BLaER1 treated with 17β-estradiol and CSF1 and Interleukin-3, amounts not matched to agents 10 nM and 100 nM (cell line): ENCODE results near the gene MAD1L1.
A peak's percentile ranks its signal among the peaks of the same experiment; 100 is the strongest.

Source experiments
- H3K27ac ChIP-seq, 11 experiments: shearing (Covaris generic); formaldehyde crosslinking; 2 replicates each; pipeline ENCODE4 v1.8.1; 2022
- H3K27me3 ChIP-seq, 11 experiments: shearing (Covaris generic); formaldehyde crosslinking; 2 replicates each; pipeline ENCODE4 v1.8.1; 2022
- H3K36me3 ChIP-seq, 11 experiments: shearing (Covaris generic); formaldehyde crosslinking; 2 replicates each; pipeline ENCODE4 v1.8.1; 2022
- H3K4me1 ChIP-seq, 10 experiments: shearing (Covaris generic); formaldehyde crosslinking; 2 replicates each; pipeline ENCODE4 v1.8.1; 2022
- H3K4me2 ChIP-seq, 11 experiments: shearing (Covaris generic); formaldehyde crosslinking; 2 replicates each; pipeline ENCODE4 v1.8.1; 2022
- H3K4me3 ChIP-seq, 10 experiments: shearing (Covaris generic); formaldehyde crosslinking; 2 replicates each; pipeline ENCODE4 v1.8.1; 2022
- H3K9ac ChIP-seq, 11 experiments: shearing (Covaris generic); formaldehyde crosslinking; 2 replicates each; pipeline ENCODE4 v1.8.1; 2022
- H3K9me3 ChIP-seq, 11 experiments: shearing (Covaris generic); formaldehyde crosslinking; replicated peaks in 1 of 11; 2 replicates each; pipeline ENCODE4 v1.8.1; 2022
- H4K20me1 ChIP-seq, 11 experiments: shearing (Covaris generic); formaldehyde crosslinking; 2 replicates each; pipeline ENCODE4 v1.8.1; 2022
- Cebpa-rat ChIP-seq, 11 experiments: shearing (Covaris generic); IDR thresholded peaks; 2 replicates each; pipeline ENCODE4 v1.8.1; 2022

The MAD1L1 gene

DNA sequence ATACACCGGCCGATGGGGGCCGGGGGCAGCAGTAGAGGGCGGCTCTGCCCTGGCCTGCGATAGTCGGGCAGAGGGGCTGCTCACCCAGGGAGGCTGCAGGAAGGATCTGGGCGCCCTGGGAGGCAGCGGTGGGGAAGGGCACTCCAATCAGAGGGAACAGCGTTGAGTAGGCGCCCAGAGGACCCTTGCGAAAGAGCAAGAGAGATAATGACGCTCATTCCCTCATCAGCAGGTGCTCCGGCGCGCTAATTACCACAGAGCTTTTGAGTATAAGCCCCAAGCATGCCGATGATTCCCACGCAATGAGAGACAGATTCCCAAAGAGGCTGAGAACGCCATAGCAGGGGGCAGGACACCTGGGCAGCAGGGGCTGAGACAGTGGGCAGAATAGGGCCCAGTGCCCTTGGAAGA lies 215.3 kb downstream of the MAD1L1 start:
- Histone ChIP-seq H3K9me3 (no peaks in the 10 kb centered on the region), H3K36me3 (peaks cover 8 to 42% (median 32%) of the 10 kb centered on the region in 11 experiments; a peak in 20 of 22 replicates), H3K4me3 (no peak overlapping the region), H3K9ac (no peak overlapping the region), H3K4me1 (peaks cover 43 to 76% (median 61%) of the 10 kb centered on the region in 10 experiments), H3K27me3 (peaks cover 0 to 15% (median 0%) of the 10 kb centered on the region in 11 experiments; a peak in 6 of 22 replicates), H3K4me2 (peak overlapping the region in 10 of 11 experiments; percentile 89 to 99 (median 96); a peak in 15 of 22 replicates), H3K27ac (no peak overlapping the region), H4K20me1 (peaks cover 79 to 100% (median 97%) of the 10 kb centered on the region in 11 experiments; a peak in 21 of 22 replicates)
- TF ChIP-seq Cebpa-rat (IDR thresholded peaks at IDR 0.05): no peak

DNA sequence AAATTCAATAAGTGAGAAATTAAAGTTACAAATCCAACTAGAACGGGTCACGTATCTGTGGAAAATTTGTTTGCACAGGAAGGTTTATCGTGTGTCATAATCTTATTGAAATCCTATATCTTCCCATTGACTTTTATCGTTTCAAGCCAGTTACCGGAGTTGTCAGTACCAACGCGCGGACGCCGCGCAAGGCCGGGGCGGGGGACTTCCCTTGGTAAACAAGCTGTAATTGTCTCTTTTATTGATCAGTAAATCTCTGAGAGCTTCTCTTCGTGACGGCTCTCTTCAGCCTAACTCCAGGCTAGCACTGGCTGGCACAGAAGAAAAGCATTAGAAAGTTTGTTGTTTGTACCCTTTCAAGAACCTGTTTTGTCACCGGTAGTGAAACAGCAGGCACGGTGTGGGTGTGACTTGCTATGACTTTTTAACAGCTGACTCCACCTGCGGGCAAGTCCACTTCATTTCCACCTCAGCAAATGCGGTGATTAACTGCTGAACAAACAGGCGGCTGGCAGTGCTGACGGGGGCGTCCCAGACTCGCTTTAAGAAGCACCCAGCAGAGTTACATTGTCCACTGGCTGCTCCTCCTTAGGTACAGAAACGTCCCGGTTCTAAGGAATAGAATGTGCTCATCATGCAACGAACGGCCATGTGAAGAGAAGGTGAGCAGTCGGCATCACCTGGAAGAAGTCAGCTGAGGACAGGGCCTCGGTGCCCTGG lies 215.8 kb downstream of the MAD1L1 start:
- Histone ChIP-seq H3K9me3 (no peaks in the 10 kb centered on the region), H4K20me1 (peaks cover 82 to 100% (median 98%) of the 10 kb centered on the region in 11 experiments; a peak in 21 of 22 replicates), H3K4me3 (no peak overlapping the region), H3K4me2 (peak overlapping the region in 4 of 11 experiments; percentile 89 to 99 (median 96); a peak in 3 of 22 replicates), H3K27me3 (peaks cover 0 to 18% (median under 1%) of the 10 kb centered on the region in 11 experiments; a peak in 11 of 22 replicates), H3K4me1 (peaks cover 43 to 77% (median 64%) of the 10 kb centered on the region in 10 experiments), H3K36me3 (peaks cover 8 to 47% (median 34%) of the 10 kb centered on the region in 11 experiments; a peak in 20 of 22 replicates), H3K9ac (no peak overlapping the region), H3K27ac (no peak overlapping the region)
- TF ChIP-seq Cebpa-rat (IDR thresholded peaks at IDR 0.05): no peak

DNA sequence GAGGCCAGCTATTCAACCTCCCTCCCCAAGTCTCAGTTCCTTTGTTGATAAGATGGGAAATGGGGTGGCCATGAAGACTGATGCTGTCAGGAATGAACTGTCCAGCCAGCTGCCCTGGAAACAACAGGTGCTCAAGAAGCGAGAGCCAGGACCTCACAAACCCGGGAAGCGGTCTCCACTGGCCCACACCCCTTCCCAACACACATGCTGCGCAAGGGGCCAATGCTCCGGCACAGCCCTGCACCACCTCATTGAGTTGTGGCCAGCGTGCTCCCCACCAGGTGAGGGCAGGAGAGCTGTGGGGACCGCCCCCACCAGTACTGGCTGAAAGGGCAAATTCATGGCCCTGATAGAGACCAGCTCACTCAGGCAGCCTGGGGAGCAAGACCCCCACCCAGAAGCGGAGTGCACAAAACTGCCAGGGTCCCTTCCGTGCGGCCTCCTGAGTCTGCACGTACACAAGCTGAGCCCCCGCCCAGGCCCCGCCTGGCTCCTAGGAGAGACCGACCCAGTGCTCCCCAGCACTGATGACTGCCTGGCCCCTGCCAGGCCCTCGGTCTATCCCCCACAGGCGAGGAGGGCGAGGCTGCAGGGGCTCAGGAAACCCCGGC lies 216.6 kb downstream of the MAD1L1 start:
- H3K36me3 ChIP-seq: peaks cover 8 to 54% (median 37%) of the 10 kb centered on the region in 11 experiments; a peak in 20 of 22 replicates

DNA sequence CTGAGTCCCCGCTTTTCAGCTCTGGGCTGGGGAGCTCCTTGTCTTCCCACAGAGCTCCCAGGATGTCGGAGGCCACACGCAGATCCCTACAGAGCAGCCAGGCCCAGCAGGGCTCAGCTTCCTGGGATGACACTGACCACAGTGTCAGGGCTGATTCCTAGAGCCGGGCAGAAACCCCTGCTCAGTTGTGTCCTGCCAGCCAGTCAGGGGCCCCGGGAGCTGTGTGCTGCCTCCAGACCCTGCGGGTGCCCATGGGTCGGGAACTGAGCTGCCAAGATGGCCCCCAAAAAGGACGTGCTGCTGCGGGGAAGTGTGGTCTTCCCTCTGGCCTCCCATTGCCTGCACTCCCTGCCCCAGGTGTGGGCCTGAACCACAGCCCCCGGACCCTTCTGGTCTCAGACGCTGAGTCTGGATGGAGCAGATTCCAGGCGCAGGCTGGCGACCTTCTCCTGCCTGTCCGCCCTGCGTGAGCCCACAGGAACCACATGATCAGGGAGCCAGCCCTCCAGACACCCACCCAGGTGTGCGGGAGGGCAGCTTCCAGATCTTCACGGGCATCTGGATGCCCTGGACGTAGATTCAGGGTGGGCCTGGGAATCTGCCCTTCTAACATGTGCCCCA lies 217.4 kb downstream of the MAD1L1 start:
- Histone ChIP-seq H3K4me2 (no peak overlapping the region), H3K36me3 (peaks cover 8 to 54% (median 38%) of the 10 kb centered on the region in 11 experiments; a peak in 20 of 22 replicates), H4K20me1 (peaks cover 87 to 100% (median 99%) of the 10 kb centered on the region in 11 experiments), H3K9me3 (no peaks in the 10 kb centered on the region), H3K4me3 (no peak overlapping the region), H3K9ac (no peak overlapping the region), H3K27ac (no peak overlapping the region), H3K4me1 (peaks cover 35 to 77% (median 65%) of the 10 kb centered on the region in 10 experiments), H3K27me3 (peaks cover 0 to 33% (median 16%) of the 10 kb centered on the region in 11 experiments; a peak in 21 of 22 replicates)
- no peak for TF ChIP-seq Cebpa-rat (IDR thresholded peaks at IDR 0.05)

More for the DNA sequence above, 216.6 kb downstream of the MAD1L1 start:
- no peak overlapping the region for H3K4me3 ChIP-seq
- no peak overlapping the region for H3K9ac ChIP-seq
- peaks cover 39 to 77% (median 65%) of the 10 kb centered on the region in 10 experiments for H3K4me1 ChIP-seq
- no peaks in the 10 kb centered on the region for H3K9me3 ChIP-seq
- H3K27ac ChIP-seq: no peak overlapping the region
- peaks cover 82 to 100% (median 98%) of the 10 kb centered on the region in 11 experiments for H4K20me1 ChIP-seq
- H3K27me3 ChIP-seq: peaks cover 0 to 25% (median 8%) of the 10 kb centered on the region in 11 experiments; a peak in 21 of 22 replicates
- H3K4me2 ChIP-seq: no peak overlapping the region
- TF ChIP-seq Cebpa-rat (IDR thresholded peaks at IDR 0.05): no peak

DNA sequence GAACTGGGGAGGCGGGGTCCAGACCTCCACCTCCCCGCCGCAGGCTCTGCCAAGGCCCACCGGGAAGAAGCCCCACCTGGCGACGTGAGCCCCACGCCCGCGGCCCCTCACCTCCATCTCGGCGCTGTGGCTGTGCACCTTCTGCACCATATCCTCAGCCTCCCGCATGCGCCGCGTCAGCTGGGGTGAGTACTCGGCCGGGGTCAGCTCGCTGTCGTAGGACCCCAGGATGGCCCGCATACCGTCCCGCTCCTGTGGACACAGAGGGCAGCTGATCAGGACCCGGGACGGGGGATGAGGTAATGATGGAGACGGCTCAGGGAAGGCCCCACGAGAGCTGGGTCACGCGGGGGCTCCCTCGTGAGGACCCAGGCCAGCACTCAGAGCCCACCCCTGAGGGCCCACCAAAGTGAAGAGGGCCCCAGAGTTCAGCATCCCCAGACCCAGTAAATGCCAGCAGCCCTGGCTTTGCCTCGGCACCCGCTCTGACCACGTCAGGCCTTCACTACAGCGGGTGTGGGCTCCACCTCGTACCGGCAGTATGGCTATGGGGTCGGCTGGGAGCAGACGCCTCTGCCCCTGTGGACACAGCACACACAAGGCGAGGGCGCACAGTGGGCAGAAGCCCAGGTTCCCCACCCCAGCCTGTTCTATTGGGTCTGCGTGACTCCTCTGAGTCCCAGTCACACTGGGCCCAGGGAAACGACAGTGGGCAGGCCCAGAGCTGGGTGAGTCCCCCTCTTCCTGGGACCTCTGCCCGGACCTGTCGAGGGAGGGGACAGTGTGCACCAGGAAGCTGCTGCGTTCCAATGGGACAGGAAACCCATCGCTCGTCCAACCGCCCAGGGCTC lies 218.1 kb downstream of the MAD1L1 start:
- Histone ChIP-seq H3K9ac (no peak overlapping the region; a peak in 1 of 22 replicates), H3K4me2 (0 out of 22 replicates have a peak overlapping the region, but pooled peaks of 1 of the 11 experiments have one; percentile 86), H3K4me3 (no peak overlapping the region), H3K9me3 (no peaks in the 10 kb centered on the region), H3K4me1 (peaks cover 35 to 77% (median 65%) of the 10 kb centered on the region in 10 experiments), H3K36me3 (peaks cover 8 to 54% (median 38%) of the 10 kb centered on the region in 11 experiments; a peak in 20 of 22 replicates), H3K27ac (no peak overlapping the region), H4K20me1 (peaks cover 91 to 100% (median 99%) of the 10 kb centered on the region in 11 experiments), H3K27me3 (peaks cover 0 to 40% (median 20%) of the 10 kb centered on the region in 11 experiments; a peak in 21 of 22 replicates)
- TF ChIP-seq Cebpa-rat (IDR thresholded peaks at IDR 0.05): no peak

DNA sequence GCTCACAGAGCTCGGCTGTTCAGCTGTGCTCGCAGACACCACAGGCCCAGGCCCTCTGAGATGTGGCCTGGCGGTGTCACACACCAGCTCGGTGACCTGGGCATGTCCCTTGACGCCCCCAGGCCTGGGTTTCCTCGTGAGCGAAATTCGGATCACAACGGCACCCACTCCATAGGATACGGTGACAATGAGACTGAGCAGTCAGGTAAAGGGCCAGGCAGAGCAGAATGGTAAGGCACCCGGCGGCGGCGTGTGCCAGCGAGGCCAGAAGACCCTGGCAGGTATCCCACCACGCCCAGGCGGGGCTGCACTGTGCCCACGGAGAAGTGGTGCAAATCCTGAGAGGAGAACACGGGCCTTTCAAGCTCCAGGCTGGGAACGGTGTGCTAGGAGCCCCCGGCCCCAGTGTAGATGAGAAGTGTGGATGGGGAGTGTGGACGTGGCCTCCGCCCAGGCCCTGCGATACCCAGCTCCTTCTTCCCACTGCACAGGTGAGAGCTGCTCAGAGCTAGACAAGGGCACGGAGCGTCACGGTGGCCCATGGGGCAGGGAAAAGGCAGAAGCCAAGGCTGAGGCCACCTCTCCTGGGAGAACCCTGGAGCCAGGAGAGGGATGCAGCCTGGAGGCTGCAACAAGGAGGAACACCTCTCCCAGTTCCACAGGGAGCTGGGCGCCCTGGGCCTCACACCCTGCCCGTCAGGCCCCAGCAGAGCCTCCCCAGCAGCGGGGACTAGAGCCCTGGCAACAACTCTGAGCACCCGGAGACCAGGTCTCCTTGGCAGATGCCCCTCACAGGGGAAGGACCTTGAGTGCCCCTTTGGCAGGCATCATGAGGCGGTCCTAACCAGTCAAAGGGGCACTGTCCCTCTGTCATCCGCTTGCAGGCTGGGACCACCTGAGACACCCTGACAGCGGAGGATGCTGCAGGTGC lies 219.1 kb downstream of the MAD1L1 start:
- Histone ChIP-seq H3K4me1 (peaks cover 35 to 77% (median 66%) of the 10 kb centered on the region in 10 experiments), H3K27me3 (peaks cover 0 to 50% (median 20%) of the 10 kb centered on the region in 11 experiments; a peak in 21 of 22 replicates), H3K4me2 (peak overlapping the region in 6 of 11 experiments; percentile 44 to 93 (median 88); a peak in 10 of 22 replicates), H4K20me1 (peaks cover 93 to 100% (median 100%) of the 10 kb centered on the region in 11 experiments), H3K27ac (no peak overlapping the region), H3K4me3 (no peak overlapping the region), H3K9ac (peak overlapping the region in 1 of 11 experiments; percentile 20; a peak in 2 of 22 replicates), H3K9me3 (no peaks in the 10 kb centered on the region), H3K36me3 (peaks cover 8 to 54% (median 38%) of the 10 kb centered on the region in 11 experiments; a peak in 20 of 22 replicates)
- TF ChIP-seq Cebpa-rat (IDR thresholded peaks at IDR 0.05): no peak

DNA sequence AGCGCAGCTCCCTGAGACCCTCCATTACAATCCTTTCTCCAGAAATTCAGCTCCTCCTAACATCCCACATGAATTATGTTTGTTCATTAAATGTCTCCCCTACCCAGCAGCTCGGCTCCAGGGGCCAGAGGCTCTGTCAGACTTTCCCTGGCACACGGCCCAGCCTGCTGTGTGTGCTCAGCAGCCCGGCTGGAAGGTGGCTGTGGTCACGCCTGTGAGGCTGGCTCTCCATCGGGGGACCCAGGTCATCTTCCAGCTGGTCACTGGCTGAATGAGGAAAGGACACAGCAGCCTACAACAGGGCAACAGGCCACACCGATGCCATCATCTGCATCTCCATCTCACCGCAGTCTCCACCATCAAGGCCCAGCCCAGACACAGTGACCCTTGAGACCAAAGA lies 219.8 kb downstream of the MAD1L1 start:
- H3K9ac ChIP-seq: 0 out of 22 replicates have a peak overlapping the region, but pooled peaks of 2 of the 11 experiments have one; percentile 2 to 20
- peaks cover 8 to 54% (median 38%) of the 10 kb centered on the region in 11 experiments; a peak in 20 of 22 replicates for H3K36me3 ChIP-seq
- H4K20me1 ChIP-seq: peaks cover 94 to 100% (median 100%) of the 10 kb centered on the region in 11 experiments
- no peak overlapping the region for H3K27ac ChIP-seq
- no peak overlapping the region for H3K4me3 ChIP-seq
- no peak for TF ChIP-seq Cebpa-rat (IDR thresholded peaks at IDR 0.05)
- H3K27me3 ChIP-seq: peaks cover 0 to 56% (median 20%) of the 10 kb centered on the region in 11 experiments; a peak in 21 of 22 replicates
- peak overlapping the region in 8 of 11 experiments; percentile 5 to 93 (median 87); a peak in 12 of 22 replicates for H3K4me2 ChIP-seq
- H3K4me1 ChIP-seq: peaks cover 35 to 77% (median 66%) of the 10 kb centered on the region in 10 experiments
- no peaks in the 10 kb centered on the region for H3K9me3 ChIP-seq
